Neutrophil (primary cell): ENCODE measurements around the gene COL15A1.

Experiments
- H3K27ac ChIP-seq: fragments of 200-600 bp; sonication (generic); 2 replicates; pipeline ENCODE4 v1.5.1; 2016; ENCODE audit warnings: mild to moderate bottlenecking, moderate library complexity
- H3K27me3 ChIP-seq: fragments of 200-600 bp; sonication (generic); 2 replicates; pipeline ENCODE4 v1.6.0; 2016; ENCODE audit warnings: mild to moderate bottlenecking
- H3K36me3 ChIP-seq: fragments of 200-600 bp; sonication (generic); 2 replicates; pipeline ENCODE4 v1.5.1; 2017
- H3K4me1 ChIP-seq, 2 experiments: fragments of 200-600 bp in 1 of 2; sonication (generic) in 1 of 2; 1 replicate in 1 of 2; 2 replicates in 1 of 2; pipeline versions ENCODE4 v1.5.1 to v1.6.1; 2013 to 2016; ENCODE audit warnings: low read depth in 1 of 2, low read length in 1 of 2, mild to moderate bottlenecking in 1 of 2, moderate library complexity in 1 of 2; ENCODE audit not compliant: control insufficient read depth in 1 of 2, insufficient read depth in 1 of 2
- H3K4me3 ChIP-seq, 2 experiments: fragments of 200-600 bp in 1 of 2; sonication (generic) in 1 of 2; 1 replicate in 1 of 2; 2 replicates in 1 of 2; pipeline ENCODE4 v1.5.1; 2013 to 2016; ENCODE audit warnings: low read depth in 1 of 2, low read length in 1 of 2, mild to moderate bottlenecking in 1 of 2, moderate library complexity in 1 of 2
- H3K9me3 ChIP-seq: fragments of 200-600 bp; sonication (generic); 2 replicates; pipeline ENCODE4 v1.5.1; 2016
- TF ChIP-seq, protein P1 (sequence below): fragments of 200-600 bp; sonication (generic); IDR thresholded peaks from 2 replicates; pipeline ENCODE4 v1.5.1; 2016; ENCODE audit warnings: antibody characterized with exemption

Gene COL15A1

DNA sequence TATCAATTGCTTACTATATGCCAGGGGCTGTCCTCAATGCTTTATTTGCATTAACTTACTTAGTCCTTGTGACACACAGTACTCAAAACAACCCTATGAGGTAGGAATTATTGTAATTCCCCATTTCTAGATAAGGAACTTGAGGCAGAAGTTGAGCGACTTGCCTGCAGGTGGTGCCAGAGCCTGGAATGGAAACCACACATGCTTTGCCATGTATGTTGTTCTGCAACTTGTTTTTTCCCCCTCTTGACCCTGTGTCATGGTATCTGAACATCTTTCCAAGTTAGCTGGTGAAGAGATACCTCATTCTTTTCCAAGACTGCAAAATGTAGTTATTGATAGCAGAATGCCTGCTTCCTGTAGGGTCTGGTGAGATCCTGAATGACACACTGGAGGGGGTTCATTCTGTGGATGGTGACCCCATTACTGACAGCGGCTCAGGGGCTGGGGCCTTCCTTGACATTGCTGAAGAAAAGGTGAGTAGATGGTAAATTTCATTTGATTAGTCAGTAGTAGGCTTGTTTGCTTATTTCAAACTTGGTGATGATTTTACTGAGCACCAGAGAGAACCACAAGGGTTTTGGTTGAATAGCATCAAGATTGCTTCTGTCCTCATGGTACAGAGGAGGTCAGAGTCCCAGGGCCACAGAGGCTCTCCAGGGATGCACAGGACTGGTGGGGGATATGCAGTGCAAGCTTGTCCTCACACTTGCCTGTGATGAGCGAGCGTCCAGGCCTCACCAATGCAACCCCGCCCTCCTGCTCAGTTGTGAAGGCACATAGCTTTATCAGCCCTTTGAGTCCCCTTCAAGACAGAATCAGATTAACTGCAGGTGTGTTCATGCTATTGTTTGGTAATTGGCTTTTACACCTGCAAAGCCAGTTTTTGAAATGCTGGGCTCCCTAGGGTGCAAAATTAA lies 57.0 kb downstream of the COL15A1 start:
- Histone ChIP-seq H3K27me3 (peaks cover 74% of the 10 kb centered on the region), H3K27ac (no peak overlapping the region), H3K9me3 (no peaks in the 10 kb centered on the region), H3K4me1 (peaks cover 0 to 3% of the 10 kb centered on the region in 2 experiments), H3K4me3 (no peak overlapping the region), H3K36me3 (no peaks in the 10 kb centered on the region)
- TF ChIP-seq, protein P1, sequence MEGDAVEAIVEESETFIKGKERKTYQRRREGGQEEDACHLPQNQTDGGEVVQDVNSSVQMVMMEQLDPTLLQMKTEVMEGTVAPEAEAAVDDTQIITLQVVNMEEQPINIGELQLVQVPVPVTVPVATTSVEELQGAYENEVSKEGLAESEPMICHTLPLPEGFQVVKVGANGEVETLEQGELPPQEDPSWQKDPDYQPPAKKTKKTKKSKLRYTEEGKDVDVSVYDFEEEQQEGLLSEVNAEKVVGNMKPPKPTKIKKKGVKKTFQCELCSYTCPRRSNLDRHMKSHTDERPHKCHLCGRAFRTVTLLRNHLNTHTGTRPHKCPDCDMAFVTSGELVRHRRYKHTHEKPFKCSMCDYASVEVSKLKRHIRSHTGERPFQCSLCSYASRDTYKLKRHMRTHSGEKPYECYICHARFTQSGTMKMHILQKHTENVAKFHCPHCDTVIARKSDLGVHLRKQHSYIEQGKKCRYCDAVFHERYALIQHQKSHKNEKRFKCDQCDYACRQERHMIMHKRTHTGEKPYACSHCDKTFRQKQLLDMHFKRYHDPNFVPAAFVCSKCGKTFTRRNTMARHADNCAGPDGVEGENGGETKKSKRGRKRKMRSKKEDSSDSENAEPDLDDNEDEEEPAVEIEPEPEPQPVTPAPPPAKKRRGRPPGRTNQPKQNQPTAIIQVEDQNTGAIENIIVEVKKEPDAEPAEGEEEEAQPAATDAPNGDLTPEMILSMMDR: peak; percentile 62

DNA sequence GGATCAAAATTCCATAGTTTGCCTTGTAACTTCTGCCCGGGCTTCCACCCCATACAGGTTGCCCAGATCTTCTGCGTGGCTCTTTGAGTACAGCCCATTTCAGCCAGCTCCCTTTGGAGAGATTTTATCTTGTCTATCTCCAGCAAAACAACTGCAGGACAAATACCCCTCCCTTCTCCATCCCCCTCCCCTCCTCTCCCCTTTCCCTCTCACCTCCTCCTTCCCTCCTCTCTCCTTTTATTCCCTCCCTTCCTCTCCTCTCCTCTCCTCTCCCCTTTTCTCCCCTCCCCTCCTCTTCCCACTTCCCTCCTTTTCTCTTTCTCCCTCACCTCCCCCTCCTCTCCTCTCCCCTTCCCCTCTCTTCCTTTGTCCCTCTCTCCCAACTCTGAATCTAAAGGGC lies 58.2 kb downstream of the COL15A1 start:
- H3K36me3 ChIP-seq: no peaks in the 10 kb centered on the region
- H3K27ac ChIP-seq: no peak overlapping the region
- H3K4me1 ChIP-seq: peaks cover 0 to 3% of the 10 kb centered on the region in 2 experiments
- peaks cover 74% of the 10 kb centered on the region for H3K27me3 ChIP-seq
- H3K9me3 ChIP-seq: no peaks in the 10 kb centered on the region
- no peak overlapping the region for H3K4me3 ChIP-seq
- TF ChIP-seq, protein P1: no peak

DNA sequence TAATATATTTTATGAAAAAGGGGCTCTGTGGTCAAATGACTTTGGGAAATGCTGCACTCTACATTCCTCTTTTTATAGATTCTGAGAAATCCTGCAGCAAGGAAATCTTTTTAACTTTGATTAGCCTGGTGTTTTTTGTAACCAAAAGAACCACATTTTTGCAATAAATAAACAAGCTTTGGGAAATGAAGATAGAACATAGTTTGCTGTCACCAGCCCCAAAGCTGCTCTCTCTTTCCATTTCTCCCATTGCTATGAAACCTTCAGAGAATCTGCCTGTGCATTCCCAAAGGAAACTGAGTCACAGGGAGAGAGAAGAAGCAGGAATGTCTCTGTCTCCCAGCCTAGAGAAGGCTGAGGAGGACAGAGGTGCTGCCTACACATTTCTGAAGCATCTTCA lies 59.0 kb downstream of the COL15A1 start:
- H3K9me3 ChIP-seq: no peaks in the 10 kb centered on the region
- H3K27ac ChIP-seq: no peak overlapping the region
- no peaks in the 10 kb centered on the region for H3K36me3 ChIP-seq
- TF ChIP-seq, protein P1: no peak
- H3K4me3 ChIP-seq: no peak overlapping the region
- H3K27me3 ChIP-seq: peaks cover 68% of the 10 kb centered on the region
- peaks cover 0 to 3% of the 10 kb centered on the region in 2 experiments for H3K4me1 ChIP-seq

DNA sequence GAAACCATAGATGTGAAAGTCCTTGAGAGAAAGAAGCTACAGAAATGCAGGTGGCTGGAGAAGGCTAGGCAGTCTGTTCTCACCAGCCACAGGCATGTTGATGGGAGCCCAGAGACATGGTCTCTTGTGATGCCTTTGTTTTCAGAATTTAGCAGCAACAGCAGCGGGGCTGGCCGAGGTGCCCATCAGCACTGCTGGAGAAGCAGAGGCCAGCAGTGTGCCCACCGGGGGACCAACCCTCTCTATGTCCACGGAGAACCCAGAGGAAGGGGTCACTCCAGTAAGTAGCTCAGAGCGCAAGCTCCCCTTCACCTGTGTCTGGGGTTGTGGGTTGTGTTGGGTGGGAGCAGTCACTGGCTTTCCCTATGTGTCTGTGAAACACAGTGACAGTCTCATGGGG lies 59.6 kb downstream of the COL15A1 start:
- Histone ChIP-seq H3K27ac (no peak overlapping the region), H3K36me3 (no peaks in the 10 kb centered on the region), H3K9me3 (no peaks in the 10 kb centered on the region), H3K27me3 (peaks cover 62% of the 10 kb centered on the region), H3K4me3 (no peak overlapping the region), H3K4me1 (peaks cover 0 to 3% of the 10 kb centered on the region in 2 experiments)
- TF ChIP-seq, protein P1: no peak

DNA sequence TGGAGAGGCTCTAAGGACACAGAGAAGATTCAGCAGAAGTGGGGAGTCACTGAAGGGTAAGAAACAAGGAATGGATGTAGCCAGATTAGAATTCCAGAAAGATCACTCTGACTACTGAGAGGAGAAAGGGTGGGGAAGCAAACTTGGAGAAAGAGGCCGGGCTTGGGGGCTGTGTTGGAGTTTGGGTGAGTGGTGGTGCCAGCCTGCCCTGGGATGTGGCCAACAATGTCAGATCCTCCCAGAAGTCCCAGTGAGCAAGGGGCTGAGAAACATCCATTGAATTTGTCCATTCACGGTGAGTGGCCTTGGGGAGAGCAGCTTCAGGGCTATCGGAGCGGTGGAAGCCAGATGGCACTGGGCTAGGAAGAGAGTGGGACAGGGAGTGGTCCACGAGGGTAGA lies 60.4 kb downstream of the COL15A1 start:
- Histone ChIP-seq H3K36me3 (no peaks in the 10 kb centered on the region), H3K4me3 (no peak overlapping the region), H3K9me3 (no peaks in the 10 kb centered on the region), H3K4me1 (peaks cover 0 to 3% of the 10 kb centered on the region in 2 experiments), H3K27ac (no peak overlapping the region), H3K27me3 (peaks cover 54% of the 10 kb centered on the region)
- TF ChIP-seq, protein P1: no peak
